OCI-M2 (cell line): Measurements from ENCODE around the gene TIMM8B.
"Not testable (repeated sequence)": the region's sequence is repeated elsewhere in the genome, so short reads cannot be mapped to it uniquely, and the experiment has no call there.

Experiments
- DNase-seq: peaks from one replicate; lab custom pipeline; 2025; ENCODE audit not compliant: unreplicated experiment; lab: John Stamatoyannopoulos, UW

Gene TIMM8B, protein sequence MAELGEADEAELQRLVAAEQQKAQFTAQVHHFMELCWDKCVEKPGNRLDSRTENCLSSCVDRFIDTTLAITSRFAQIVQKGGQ

DNA sequence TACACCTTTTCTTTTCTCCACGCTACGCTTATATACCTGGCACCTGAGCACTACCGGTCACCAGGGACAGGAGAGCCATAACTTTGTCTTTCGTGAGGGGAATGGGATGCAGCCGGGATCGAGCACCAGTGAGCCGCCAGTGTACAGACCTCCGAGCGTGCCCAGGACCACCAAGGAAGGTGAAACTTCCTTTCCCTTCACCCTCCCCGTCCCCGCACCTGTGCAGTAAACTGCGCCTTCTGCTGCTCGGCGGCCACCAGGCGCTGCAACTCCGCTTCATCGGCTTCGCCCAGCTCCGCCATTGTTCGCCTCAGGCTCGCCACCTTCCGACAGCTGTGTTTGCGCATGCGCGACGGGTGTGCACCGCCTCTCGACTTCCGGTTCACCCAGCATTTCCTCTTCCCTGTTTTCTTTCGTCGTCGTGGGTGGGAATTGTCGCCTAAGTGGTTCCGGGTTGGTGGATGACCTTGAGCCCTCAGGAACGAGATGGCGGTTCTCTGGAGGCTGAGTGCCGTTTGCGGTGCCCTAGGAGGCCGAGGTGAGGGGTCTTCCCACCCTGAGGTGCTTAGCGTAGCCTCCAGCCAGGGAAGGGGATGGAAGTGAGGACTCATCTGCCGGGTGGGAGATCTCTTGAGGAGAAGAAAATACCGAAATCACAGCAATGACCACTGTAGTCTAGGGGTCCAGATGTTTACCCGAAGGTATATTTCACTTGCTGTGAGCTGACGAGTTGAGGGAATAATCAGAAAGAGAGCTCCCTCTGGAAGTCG lies at the start of gene TIMM8B, which contains the start of gene SDHD:
TIMM8B (minus strand) TSS at position 335 of the 770 bp plus-strand sequence; CDS start at position 302, 33 bp downstream.
SDHD (plus strand) TSS at position 452 of the 770 bp plus-strand sequence; CDS start at position 487, 35 bp downstream.
- peak; percentile 25 for DNase-seq

DNA sequence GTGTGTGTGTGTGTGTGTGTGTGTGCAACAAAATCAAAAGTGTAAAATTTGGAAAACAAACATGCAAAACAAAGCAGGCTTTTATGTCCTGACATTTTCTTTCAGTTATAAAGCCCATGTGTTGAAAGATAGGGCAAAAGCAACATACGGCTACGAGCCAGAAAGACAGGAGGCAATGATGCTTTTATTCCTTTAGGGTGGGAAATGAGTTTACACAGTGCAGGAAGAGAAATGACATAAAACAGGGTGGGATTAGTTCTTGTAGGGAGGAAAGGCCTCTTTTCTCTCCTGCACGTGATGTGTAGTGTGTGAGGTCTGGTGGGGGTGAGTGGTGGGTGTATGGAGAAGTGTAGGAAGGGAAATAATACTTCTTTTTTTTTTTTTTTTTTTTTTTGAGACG lies 47.9 kb upstream of the TIMM8B start:
- DNase-seq = no peak

DNA sequence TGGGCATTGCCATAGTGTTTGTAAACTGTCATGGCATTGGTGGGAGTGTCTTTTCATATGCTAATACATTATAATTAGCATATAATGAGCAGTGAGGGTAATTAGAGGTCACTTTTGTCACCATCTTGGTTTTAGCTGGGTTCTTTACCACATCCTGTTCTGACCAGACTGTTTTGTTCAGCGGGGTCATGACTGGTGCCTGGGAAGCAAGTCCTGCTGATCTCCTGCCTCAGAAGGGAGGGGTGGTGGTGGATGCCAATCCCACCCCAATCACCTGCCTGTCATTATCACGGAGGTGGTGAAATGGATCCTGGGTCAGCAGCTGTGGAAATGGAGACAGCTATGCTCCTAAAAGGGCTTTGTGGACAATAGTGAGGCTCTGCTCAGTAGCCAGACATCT lies 46.2 kb upstream of the TIMM8B start:
- no peak for DNase-seq

GRCh38 chr11:112129656-112130055 lies 43.1 kb upstream of the TIMM8B start:
- no peak for DNase-seq

DNA sequence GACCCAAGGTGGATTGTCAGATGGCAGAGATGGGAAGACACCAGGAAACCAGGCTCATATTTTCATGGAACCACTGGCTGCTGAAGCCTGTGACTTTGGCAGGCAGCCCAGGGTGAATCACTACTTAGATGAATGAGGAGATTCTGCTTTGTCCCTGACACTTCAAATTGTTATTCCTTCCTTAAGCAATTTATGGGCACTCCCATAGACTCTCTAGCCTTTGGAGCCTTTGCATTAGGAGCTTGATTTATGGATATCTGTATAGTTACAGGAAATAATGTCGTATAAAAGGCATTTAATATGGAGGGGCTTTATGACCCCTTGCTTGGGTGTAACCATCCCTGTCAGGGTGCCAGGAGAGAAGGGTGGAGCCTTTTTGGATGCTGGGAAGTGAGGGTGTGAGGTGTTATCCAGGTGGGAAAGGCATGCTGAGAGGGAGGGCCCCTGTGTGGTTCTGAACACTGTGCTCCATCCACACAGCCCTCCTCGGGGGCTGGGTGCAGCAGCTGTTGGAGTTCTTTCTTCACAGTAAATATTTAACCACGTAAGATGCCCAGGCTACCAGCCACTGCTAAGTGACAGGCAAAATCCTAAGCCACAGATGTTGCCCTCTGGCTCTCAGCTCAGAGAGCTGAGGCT lies 42.0 kb upstream of the TIMM8B start:
- no peak for DNase-seq

- no peak for DNase-seq
These were observed 40.5 kb upstream of the TIMM8B start for GRCh38 chr11:112127056-112127455.

DNA sequence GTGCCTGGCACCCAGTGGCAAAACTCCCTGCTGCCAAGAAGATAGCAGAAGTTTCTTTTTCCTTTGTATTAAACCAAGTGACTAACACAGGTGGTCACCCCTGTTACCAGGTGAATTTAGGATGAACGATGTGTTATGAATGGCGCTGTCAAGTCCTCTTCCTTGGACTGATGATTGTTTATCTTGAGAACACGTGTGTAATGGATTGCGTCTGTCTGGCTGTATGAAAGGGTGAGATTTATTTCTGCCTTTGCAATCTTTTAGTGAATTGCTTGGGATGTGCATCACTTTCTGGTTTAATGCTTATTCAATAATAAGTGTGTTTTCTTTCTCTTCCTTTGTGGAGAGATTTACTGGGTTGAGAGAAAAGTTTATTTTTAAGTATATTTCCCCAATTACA lies 36.6 kb upstream of the TIMM8B start:
- DNase-seq = no peak

GRCh38 chr11:112121981-112122615 lies 35.5 kb upstream of the TIMM8B start:
- no peak for DNase-seq

DNA sequence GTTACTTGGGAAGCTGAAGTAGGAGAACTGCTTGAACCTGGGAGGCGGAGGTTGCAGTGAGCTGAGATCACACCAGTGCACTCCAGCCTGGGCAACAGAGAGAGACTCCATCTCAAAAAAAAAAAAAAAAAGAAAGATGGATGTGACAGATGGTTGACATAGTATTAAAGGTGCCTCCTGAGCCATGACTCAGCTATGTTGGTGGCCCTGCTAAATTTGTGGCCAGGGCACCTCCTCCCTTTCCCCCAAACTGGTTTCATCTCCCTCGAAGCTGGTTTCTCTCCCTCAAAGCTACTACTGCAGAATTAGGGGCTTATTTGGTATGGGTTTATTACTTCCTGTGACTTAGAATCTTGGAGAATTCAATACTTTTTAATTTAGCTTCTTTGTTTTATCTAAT lies 31.6 kb upstream of the TIMM8B start:
- DNase-seq = no peak

GRCh38 chr11:112115386-112115785 lies 28.8 kb upstream of the TIMM8B start:
- DNase-seq = no peak

- DNase-seq = no peak
These were observed 27.9 kb upstream of the TIMM8B start for GRCh38 chr11:112114460-112114859.

DNA sequence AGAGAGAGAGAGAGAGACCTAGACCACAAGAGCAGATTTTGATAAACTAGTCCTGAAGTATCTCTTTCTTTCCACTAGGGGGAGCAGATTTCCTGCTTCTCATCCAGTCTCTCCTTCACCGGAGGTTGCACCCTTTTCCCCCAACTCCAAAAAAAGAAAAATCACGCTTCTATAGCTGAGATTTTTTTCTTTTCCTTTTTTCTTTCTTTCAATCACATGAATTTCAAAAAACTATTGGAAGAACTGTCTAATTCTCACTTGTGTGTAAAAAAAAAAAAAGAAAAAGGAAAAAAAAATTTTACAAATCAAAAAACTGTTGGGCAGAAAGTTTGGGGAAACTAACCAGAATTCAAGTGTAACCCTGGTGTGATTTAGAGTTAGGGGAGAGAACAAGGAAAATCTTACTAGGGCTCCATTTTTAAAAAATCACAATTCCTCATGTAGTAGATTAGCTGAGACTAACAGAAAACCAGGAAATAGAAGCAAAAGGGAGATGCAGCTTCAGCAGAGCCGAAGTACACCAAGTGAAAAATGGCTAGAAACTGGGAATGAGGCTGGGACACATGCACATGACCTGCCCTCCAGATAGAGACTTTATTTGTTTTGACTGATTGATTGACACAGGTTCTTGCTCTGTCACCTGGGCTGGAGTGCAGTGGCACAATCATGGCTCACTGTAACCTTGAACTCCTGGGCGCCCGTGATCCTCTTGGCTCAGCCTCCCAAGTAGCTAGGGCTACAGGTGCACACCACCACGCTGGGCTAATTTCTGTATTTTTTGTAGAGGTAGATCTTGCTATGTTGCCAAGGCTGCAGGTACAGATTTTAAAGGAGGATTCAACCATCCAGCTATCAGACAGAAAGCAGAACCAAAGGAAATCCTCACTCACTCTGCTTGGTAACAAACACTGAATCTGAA lies 27.2 kb upstream of the TIMM8B start:
- DNase-seq = no peak

DNA sequence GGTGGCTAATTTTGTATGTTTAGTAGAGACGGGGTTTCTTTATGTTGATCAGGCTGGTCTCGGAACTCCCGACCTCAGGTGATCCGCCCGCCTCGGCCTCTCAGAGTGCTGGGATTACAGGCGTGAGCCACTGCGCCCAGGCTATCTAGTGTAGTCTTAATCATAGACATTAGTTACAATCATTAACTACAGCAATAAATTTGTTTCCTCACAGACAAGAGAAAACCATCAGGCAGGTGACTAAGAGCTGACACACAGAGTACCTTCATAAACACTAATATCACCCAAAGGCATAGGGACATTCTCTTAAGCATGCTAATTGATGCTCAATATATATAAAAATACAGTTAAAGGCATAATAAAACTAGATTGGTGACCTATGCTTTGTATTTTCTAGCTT lies 19.5 kb upstream of the TIMM8B start:
- DNase-seq = no peak

- DNase-seq = no peak
These were observed 16.9 kb upstream of the TIMM8B start for GRCh38 chr11:112103446-112103845.

- no peak for DNase-seq
These were observed 13.9 kb upstream of the TIMM8B start for GRCh38 chr11:112100462-112100861.

- no peak for DNase-seq
These were observed 11.4 kb upstream of the TIMM8B start for GRCh38 chr11:112097734-112098528.

- no peak for DNase-seq
These were observed 9.6 kb upstream of the TIMM8B start for GRCh38 chr11:112096194-112096593.

DNA sequence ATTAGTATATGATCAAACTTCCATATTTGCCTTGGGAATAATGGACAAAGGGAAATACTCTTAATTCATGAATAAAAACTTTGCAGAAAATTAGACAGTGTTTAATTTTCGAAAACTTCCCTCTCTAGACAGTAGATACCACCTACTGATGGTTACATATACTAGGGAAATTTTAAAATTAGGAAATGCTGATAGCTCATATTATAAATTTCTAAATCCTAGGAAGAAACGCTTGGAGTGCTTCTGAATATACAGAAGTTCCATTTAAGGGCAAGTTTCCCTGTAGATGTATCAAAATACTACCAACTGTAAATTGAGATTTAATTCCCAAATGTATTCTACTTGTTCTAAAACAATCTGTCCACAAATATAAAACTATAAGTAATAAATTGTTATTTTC lies 8.7 kb upstream of the TIMM8B start:
- DNase-seq = not testable (repeated sequence)

DNA sequence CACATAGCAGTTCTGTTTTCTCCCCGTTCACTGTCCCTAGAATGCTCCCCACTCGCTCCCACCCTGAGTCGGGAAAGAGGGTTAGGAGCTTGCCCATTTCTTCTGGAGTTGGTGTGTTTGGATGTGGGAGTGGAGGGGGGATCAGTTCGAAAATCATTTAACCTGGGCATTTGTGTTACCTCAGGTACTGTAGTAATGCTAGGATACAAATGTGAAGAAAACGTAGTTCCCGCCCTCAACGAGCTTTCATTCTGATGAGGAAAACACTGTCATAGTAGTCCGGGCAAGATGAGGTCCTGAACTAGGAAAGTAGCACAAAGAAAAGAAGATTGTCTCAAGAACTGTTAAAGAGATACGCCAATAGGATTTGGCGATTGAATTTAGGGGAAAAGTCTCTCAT lies 656 bp upstream of the TIMM8B start:
- no peak for DNase-seq

DNA sequence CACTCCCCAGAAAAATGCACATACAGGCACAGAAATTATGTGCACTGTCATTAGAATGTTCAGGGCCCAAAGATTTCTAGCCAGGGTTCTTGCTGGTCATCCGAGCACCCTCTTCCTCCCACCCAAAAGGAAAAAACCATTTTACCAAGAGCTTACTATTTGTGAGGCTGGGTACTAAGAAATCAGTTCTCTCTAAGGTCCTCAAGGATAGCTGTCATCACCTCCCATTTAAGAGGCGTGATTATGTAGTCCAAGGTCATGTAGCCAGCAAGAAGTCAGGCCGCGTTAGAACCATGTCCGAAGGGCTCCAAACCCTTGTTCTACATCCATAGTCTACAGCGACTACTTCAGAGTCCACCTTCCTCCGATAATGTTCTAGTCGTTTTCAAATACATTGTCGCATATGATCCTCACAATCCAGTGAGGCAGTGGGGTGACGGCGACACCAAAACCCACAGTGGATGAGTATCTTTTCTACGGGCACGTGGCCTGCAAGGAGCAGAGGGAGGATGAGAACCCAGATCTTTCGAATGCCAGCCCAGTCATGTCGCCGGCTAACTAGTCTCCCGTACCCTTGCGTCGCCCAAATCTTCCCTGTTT lies 634 bp downstream of the TIMM8B start:
- DNase-seq = peak; percentile 28
